22Rv1 (cell line): ENCODE results near the gene SEL1L.

Experiments used
- H3K27ac ChIP-seq: fragments of 450-650 bp; 2 replicates; pipeline ENCODE4 v1.5.1; 2017
- ZFX ChIP-seq: fragments of 450-650 bp; IDR thresholded peaks from 2 replicates; pipeline ENCODE4 v1.6.1; 2017; ENCODE audit warnings: antibody characterized with exemption, borderline replicate concordance
- TF ChIP-seq, protein P1 (sequence below): fragments of 450-650 bp; IDR thresholded peaks from 2 replicates; pipeline ENCODE4 v1.5.1; 2017; ENCODE audit warnings: mild to moderate bottlenecking

Gene SEL1L

DNA sequence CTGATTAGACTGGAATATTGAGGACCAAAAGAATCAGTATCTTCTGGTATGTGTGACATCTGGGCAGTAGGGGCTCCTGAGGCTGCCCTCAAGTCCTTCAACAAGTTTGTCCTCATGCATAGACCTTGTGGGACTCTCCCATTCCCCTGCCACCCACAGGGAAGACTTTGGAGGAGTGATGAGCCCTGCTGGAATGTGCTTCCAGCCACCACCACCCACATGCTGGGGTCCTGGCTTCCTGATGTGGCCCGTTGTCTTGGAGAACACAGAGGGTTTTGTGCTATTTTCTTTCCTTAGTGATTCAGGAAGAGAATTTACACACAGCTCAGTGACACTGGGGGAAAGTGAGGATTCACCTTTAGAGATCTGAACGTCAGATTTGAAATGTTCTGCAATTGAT lies 29.2 kb upstream of the SEL1L start:
- no peak overlapping the region for H3K27ac ChIP-seq
- TF ChIP-seq ZFX: no peak
- TF ChIP-seq, protein P1, sequence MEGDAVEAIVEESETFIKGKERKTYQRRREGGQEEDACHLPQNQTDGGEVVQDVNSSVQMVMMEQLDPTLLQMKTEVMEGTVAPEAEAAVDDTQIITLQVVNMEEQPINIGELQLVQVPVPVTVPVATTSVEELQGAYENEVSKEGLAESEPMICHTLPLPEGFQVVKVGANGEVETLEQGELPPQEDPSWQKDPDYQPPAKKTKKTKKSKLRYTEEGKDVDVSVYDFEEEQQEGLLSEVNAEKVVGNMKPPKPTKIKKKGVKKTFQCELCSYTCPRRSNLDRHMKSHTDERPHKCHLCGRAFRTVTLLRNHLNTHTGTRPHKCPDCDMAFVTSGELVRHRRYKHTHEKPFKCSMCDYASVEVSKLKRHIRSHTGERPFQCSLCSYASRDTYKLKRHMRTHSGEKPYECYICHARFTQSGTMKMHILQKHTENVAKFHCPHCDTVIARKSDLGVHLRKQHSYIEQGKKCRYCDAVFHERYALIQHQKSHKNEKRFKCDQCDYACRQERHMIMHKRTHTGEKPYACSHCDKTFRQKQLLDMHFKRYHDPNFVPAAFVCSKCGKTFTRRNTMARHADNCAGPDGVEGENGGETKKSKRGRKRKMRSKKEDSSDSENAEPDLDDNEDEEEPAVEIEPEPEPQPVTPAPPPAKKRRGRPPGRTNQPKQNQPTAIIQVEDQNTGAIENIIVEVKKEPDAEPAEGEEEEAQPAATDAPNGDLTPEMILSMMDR: no peak

DNA sequence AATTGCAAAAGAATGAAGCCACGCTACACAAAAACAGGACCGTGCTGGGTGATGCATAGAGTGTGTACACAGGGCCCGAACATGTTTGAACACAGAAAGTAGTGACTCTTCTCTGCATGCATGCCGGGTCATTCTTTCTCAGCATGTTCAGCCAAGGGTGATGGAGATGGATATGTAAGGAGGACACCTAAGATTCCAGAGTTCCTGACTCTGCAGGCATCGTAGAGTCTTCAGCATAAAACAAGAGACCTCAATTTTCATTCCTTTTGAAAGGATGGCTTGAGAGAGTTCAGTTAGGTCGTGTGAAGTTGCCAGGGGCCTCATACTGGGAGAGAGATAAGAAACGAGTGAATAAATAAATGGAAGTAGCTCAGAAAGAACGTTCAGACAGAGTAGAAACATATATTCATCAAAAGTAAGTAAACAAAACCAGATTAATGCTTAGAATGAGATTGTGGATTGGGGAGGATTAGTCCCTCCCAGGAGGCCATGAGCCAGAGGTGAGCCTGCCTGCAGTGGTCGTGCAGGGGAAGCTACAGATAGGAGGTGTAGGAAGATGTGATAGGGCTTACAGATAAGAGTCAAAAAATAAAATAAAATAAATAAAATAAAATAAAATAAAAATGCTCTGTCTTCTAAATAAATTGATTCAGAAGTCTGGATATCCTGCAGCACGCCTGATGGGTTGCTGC lies 27.6 kb upstream of the SEL1L start:
- TF ChIP-seq, protein P1: no peak
- TF ChIP-seq ZFX: no peak
- H3K27ac ChIP-seq: peak overlapping the region; percentile 38; the same call in 1 of the 2 replicates

DNA sequence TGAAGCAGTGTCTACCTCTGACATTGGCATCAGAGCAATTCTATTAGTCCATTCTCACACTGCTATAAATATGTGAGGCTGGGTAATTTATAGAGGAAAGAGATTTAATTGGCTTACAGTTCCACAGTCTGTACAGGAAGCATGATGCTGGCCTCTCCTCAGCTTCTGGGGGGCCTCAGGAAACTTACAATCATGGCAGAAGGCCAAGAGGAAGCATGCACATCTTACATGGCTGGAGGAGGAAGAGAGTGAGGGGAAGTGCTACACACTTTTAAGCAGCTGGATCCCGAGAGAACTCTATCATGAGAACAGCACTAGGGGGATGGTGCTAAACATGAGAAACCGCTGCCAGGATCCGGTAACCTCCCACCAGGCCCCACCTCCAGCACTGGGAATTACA lies 25.7 kb upstream of the SEL1L start:
- no peak for TF ChIP-seq ZFX
- TF ChIP-seq, protein P1: no peak

DNA sequence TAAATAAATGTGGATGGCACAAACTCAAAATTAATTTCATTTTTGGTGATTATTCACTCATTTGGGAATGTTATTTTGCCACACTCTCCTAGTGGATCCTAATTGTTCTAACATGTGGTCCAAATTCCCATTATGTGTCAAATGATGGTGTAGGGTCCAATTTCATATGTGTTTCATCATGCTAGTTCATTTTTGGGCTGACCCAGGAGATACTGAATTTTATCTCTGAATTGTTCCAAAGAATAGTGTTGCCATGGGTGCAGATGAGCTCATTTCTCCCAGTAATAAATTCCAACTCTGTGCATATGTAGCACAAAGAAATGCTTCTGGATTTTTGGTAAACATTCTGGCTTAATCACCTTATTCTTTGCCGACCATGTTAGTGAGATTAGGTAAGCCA lies 23.5 kb upstream of the SEL1L start:
- no peak for TF ChIP-seq ZFX
- TF ChIP-seq, protein P1: no peak
- H3K27ac ChIP-seq: no peak overlapping the region

More for the DNA sequence above, 25.7 kb upstream of the SEL1L start:
- no peak overlapping the region for H3K27ac ChIP-seq

DNA sequence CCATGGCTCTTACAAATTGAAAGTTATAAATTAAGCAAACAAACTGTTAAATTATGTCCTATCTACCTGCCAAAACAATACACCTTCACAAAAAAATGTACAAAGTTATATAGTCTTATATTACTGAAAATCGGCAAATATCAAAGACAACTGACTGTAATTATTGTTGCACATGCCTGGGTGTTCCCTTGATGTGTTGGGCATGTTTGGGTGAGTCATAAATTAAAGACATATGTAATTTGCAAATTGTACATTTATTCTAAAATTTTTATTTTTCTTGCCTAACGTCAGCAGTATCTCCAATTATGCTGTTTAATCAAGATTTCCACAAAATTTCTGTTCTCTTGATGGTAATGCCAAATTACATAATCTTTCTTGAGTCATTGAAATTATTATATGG lies 22.0 kb upstream of the SEL1L start:
- no peak overlapping the region for H3K27ac ChIP-seq
- TF ChIP-seq, protein P1: no peak
- TF ChIP-seq ZFX: no peak

DNA sequence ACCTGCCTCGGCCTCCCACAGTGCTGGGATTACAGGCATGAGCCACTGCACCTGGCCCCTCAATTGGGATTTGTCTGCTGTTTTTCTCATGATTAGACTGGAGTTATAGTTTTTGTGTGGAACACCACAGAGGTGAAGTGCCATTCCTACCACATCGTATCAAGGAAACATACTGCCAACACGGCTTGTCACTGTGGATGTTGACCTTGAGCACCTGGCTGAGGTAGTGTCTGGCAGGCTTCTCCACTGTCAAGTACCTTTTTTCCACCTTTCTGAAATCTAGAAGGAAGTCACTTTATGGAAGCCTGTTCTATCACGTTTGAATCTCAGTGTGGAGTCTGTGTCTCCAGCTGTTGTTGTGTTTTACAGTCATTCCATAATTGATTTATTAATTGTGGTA lies 21.4 kb upstream of the SEL1L start:
- no peak overlapping the region for H3K27ac ChIP-seq
- TF ChIP-seq ZFX: no peak
- TF ChIP-seq, protein P1: no peak

DNA sequence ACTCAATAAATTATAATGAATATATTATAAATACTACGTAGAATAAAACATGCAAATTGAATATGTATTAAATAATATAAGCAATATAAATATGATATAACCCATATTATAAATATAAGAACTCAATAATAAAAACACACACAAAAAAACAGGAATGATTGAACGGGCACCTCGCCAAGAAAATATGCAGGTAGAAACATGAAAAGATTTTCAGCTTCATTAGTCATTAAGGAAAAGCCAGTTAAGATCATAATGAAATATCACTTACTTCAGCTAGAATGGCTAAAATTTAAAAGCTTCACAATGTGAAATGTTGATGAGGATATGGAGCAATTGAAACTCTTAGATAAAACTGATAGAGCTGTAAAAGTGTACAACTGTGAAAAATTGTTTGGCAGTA lies 17.8 kb upstream of the SEL1L start:
- TF ChIP-seq, protein P1: no peak
- TF ChIP-seq ZFX: no peak
- no peak overlapping the region for H3K27ac ChIP-seq
